Fibroblast of skin of left quadriceps (primary cell): ENCODE results near the gene SV2C.
"Not testable (repeated sequence)": the region's sequence is repeated elsewhere in the genome, so short reads cannot be mapped to it uniquely, and the experiment has no call there.

ENCODE experiments used
- DNase-seq, 2 experiments: peaks; one replicate each; pipeline ENCODE4 v3.0.0-alpha.2; 2013; ENCODE audit warnings: low read depth in 2 of 2

Gene SV2C, protein sequence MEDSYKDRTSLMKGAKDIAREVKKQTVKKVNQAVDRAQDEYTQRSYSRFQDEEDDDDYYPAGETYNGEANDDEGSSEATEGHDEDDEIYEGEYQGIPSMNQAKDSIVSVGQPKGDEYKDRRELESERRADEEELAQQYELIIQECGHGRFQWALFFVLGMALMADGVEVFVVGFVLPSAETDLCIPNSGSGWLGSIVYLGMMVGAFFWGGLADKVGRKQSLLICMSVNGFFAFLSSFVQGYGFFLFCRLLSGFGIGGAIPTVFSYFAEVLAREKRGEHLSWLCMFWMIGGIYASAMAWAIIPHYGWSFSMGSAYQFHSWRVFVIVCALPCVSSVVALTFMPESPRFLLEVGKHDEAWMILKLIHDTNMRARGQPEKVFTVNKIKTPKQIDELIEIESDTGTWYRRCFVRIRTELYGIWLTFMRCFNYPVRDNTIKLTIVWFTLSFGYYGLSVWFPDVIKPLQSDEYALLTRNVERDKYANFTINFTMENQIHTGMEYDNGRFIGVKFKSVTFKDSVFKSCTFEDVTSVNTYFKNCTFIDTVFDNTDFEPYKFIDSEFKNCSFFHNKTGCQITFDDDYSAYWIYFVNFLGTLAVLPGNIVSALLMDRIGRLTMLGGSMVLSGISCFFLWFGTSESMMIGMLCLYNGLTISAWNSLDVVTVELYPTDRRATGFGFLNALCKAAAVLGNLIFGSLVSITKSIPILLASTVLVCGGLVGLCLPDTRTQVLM

DNA sequence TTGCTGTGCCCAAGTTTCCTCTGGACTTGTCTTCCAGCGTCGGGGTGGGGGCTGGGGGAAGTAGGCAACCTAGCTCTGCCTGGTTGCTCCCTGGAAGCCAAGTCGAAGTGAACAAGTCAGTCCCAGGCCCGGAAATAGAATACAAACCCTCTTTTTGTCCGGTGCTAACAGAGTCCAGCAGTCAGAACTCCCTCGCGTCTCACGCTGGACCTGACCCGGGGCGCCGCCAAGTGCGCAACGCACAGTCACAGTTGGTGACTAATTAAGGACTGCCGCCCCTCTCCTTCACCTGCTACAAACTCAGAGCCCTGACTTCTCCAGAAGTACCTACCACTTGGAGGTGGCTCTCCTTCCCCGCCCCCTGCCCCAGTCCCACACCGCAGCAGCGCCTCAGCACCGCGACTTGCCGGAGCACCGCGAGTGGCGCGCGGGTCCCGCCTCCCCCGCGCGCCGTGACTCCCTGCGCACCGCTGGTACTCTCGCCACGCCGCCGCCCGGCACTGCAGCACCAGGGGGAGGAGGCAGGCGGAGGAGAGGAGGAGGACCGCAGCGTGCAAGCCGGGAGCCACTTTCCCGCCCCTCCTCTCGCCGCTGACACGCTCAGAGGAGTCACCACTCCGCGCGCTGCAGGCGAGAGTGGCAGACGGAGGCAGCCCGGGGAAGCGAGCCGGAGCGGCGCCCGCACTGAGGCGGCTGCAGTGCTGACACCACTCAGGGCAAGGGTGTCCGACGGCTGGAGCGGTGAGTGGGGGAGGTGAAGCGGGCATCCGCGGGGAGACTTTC, at the start of gene SV2C:
SV2C (plus strand) TSS at position 612 of the 783 bp plus-strand sequence. CDS start 48,368 bp downstream, outside the sequence.
- DNase-seq: no peak

DNA sequence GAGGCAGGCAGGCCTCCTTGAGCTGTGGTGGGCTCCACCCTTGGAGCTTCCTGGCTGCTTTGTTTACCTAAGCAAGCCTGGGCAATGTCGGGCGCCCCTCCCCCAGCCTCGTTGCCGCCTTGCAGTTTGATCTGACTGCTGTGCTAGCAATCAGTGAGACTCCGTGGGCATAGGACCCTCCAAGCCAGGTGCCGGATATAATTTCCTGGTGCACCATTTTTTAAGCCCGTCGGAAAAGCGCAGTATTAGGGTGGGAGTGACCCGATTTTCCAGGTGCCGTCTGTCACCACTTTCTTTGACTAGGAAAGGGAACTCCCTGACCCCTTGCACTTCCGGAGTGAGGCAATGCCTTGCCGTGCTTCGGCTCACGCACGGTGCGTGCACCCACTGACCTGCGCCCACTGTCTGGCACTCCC, 45.4 kb upstream of the SV2C start:
- not testable (repeated sequence) for DNase-seq

DNA sequence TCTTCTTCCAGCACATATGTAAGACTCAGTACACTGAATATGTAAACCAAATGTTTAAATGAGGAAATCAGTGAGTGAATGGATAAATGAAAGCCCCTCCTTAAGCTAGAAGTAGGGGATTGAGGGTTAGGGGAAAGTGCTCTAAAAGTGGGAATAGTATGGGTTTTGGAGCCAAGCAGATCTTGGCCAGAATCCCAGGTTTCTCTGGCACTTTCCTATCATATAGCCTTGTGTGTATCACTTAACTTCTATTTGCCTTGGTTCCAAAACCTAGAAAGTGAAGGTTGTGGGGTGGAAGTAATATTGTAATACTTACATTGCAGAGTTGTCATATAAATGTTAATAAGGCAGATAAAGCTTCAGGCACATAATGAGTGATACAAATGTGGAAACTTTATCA, 45.0 kb upstream of the SV2C start:
- no peak for DNase-seq

DNA sequence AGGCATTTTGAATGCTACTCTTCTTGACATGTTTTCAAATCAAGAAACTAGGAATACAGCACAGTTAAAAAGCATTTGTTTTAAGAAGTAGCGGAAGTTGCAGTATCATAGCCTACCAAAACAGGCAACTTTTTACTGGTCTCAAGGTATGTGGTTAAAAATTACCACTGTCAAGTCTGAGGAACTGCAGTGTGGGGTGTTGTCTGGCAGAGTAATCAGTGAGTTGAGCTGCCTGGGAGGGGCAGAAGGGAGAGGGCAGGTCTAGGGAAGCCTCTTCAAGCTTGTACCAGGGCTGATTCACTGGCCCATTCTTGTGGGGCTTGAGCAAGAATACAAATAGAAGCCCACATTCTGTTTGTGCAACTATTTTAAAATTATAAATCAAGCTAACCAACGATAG, 42.4 kb upstream of the SV2C start:
- DNase-seq: no peak

DNA sequence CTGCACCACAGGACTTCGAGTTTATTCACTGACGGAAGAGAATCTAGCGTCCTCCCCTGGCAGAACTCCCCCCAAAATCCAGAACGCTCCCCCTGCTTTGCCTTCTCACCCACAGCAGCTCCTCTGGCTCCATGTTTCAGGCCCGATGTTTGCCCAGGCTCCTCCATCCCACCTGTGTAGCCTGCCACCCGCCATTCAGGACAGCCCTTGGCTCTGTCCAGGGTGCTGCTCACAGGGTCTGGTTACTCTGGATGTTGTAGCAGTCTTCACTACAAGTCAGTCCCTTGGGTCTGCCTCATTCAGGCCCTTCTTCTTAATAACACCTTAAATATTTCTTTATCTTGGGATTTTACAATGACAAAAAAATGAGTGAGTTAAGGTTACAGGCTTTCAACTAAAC, 41.3 kb upstream of the SV2C start:
- no peak for DNase-seq

DNA sequence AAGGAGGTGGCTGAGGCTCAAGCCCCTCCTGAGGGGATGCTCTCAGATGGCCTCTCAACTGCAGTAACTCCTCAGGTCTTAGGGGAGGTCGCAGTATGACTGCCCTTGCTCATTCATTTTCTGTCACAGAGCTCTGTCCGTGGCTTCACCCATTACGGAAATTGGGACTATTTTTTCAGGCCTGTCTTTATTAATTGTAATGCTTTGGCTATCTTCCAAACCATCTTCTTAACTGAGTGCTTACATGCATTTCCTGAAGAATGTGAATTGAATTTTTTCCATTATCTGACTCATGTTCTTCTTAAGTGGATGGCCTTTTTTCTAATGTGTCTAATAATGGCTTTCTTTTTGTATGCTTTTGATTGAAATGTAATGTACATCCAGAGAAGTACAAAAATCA, 36.4 kb upstream of the SV2C start:
- DNase-seq: no peak

DNA sequence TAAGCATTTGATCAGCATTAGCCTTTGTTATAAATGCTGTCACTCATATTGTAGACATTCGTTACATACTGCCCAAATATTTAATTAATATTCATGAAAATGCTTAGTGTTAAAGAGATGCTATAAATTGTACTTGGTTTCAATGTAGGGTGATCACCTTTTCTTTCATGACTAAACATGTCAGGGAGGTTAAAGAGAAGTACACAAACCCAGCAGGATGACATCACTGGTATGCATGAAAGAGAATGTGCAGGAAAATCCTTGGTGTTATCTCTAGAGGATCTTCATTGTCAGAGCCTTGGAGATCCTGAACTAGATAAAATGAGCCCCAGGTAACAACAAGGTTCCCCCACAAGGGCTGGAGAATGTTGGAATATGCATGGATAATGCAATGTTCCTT, 33.0 kb upstream of the SV2C start:
- DNase-seq: no peak

DNA sequence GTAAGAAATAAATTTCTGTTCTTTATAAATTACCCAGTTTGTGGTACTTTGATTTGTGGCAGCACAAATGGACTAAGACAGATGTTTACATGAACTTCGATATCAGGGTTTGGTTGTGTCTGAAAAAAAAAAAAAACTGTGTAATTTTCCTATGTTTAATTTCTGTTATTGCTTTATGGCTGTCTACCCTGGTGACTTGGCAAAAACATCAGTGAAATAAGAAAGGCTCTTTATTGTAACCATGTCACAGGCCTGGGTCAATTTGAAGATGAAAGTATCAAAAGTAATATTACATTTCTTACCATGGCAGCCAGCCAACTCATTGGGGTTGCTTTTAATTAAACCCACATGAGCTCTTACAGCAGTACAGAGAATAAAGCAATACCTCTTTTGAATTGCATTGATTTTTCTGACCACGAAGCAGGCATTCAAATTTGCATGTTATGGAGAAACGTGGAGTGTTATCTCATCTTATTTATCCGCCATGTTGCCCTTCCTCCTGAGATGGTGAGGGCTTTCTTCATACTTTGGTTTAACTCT, 20.6 kb upstream of the SV2C start:
- DNase-seq: no peak

DNA sequence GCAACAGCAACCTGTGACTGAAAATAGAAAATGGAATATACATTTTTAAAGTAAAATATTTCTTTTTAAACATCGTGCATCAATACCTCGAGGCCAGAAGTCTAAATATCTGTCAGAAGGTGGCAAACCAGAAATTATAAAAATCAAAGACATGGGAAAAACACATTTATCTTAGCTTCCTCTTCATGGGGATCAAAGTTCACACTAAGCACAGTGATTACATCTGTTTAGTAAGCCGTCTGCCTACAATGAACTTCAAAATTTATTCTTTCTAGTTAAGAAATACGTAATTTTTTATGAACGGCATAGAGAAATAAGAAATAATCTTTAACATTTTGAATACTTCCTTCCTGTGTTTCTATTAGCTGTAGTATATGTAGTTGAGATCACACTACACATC, 17.9 kb upstream of the SV2C start:
- DNase-seq: no peak

DNA sequence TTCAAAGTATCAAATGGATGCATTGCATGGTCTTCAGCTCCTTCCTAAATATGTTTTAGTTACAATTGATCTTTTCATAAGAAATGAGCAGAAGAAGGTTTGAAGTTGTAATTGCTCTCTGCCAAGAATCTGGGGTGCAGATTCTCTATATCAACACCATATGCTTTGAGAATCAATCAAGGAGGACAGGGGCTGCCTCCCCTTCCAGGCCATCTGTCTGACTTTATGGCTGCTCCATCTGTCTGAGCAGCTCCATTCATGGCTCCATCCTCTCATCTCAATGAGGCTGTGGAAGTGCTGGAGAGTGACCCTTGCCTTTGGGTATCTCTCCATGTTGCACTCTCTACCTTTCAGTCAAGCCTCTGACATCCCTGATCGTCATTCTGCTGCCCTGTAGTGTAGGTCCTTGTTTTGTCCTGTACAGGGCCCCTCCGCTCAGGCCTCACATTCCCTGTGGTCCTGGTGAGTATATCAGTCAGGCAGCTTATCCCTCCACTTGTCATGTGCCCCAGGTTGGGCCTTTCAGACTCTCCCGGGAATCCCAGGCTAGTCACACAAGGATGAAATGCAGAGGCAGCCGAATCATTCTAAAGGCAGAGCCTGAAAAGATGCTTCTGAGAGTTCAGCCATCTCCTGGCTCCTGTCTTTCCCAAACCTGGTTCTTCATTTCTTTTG, 14.0 kb upstream of the SV2C start:
- DNase-seq: no peak

DNA sequence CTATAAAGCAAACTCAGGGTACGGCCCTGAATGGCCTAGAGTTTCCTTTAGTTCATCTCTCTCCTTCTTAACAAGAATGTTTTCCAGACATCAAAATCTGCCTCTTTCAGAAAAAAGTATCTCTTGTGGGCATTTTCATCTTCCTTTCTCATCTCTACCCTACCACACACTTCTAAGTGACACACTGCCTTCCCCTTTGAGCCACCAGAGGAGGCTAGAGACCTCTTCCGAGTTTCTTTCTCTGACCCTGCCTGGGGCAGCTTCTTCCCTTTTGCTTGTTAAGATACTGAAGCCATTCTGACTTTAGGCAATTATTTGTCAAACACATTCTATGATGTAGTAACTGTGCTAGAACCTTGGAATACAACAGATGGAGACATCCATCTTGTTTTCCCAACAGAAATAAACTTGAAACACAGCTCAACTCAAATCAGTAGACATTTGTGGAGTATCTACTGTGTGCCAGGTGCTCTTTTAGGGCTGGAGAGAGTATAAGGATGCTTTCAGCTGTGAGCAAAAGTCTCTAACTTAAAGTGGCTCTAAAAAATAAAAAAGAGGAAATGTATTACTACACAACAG, 8.6 kb upstream of the SV2C start:
- no peak for DNase-seq

DNA sequence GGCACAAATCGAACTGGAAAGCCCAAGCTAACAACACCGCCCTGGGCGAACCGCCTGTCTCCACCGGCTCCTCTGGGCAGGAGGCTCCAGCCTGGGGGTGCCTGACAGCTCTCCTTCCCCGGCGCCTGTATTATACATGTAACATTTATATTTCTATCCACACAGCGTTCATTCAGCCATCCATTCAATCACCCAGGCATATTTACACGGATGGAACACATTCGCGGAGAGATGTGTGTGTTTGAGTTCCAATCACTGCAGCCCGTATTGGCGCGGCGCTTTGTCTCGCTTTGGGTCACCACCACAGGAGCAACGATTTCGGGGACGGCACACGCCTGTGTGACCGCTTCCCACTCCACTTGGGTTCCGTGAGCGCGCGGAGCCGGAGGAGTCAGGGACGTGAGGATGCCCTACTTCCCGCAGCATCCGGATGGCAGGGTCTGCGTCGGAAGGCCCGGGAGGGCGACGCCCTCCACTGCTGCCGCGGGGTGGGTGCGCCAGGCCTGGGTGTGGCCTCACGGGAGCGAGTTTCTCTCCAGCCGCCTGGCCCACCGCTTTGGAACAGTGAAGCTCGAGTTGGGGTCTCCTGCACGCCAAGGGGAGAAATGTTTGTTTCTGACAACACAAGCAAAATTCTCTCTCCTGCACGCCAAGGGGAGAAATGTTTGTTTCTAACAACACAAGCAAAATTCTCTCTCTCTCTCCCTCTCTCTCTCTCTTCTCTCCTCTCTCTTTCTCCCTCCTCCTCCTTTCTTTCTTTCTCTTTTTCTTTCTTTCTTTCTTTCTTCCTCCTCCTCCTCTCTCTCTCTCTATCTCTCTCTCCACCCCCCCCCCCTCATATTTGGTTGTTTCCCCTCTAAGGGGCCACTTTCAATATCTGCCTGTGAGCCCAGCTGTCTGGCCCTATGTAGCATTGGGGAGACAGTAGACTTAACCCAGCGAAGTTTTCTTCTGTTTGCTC, 1.1 kb upstream of the SV2C start:
- no peak for DNase-seq

DNA sequence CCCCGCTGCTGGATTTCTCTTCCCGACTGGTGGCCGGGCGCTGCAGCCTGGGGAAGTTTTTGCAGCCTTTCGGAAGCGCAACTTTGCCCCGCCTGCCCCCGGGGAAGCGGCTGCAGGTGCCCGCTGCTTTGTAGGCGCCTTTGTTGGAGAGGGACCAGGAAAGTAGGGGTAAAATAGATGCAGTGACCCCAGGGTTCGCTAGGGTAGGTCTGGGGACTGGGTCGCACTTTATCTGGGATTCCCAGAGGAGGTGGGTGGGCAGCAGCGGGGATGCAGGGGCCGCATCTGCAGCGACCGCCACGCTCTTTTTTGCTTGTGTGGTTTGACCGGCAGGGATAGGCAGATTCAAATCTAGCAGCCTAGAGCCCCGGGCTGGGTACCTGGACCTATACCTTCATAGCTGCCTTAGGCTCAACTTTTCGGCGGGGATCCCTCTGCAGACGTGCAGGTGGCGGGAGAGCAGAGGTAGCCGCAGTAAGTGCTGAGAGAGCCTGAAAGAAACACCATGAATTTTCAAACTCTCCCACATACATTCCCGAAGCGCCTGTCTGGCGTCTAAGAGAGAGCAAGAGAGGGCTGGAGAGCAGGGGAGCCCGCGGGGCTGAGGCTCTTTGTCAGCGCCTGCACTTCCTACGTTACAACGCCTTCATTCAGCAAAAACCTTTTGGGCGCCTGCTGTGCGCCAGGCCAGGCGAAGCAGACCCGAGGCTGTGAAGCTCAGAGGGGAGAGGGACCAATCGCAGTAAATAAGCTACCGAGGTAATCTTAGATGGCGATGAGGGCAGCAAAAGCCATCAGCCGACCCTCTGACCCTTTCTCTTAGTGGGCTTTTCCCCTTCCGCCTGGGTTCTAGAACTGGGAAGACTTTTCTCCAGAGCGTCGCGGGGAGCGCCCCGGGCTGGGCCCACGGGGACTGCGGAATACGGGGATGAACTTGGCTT, 642 bp downstream of the SV2C start:
- DNase-seq: no peak

DNA sequence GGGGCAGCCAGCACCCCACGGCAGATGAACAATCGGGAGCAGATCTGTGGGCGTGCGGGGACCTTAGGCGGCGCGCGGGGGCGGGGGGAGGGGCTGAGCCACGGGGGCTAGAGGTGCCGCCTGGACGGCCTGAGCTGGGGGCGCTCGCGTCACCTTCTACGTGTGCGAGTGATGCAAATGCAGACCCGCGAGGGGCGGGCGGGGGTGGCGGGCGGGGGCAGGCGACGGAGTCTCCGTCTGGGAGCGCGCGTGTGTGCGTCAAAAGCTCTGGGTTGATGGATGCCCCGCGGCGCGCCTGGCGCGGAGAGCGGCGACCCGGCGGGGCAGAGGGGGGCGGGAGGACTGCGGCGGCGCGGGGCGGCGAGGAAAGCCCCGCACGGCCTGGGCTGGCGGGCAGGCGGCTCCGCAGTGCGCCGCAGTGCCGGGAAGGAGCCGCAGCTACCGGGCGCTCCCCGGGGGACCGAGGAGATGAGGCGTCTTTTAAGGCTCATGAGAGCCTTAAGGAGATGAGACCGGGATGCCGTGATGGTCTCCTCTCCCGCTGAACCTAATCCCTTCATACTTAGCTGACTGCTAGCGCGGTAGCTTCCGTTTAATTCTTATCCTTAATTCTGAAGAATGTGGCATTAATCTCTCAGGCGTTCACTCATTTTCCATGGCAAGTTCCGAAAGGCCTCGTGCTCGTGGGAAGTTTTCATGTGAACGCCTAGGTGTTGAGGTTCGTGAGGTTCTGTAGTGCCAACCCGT, 1.5 kb downstream of the SV2C start:
- no peak for DNase-seq

DNA sequence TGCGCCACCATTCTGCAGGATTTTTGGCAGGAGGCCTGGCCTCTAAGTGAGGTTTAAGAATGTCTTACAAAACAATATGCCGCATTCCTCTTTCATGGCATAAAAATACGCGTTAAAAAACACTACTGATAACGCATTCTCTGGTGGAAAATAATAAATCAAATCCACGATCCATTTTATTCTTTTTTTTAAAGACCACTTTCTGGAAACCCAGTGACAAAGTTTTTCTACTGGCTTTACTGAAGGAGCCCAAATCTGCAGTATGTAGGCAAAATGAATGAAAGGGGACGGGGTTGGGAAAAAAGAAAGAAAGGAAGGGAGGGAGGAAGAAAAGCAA, 2.0 kb downstream of the SV2C start:
- DNase-seq: no peak

DNA sequence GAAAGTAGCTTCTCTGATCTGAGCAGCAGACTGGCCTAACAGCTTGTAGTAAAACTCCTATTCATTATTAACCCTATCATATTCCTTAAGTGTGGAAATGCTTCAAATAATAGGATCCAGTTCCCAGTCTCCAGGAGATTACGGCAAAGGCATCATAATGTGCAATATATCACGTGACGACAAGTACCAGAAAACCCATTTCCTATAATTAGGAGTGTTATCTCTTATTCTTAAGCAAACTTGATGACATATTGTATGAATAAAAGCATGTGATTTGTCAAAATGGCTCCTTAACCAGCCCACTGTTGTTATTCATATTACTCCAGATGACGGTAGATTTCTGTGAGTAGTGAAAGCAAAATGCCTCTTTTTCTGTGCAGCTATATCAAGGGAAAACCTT, 2.9 kb downstream of the SV2C start:
- no peak for DNase-seq

DNA sequence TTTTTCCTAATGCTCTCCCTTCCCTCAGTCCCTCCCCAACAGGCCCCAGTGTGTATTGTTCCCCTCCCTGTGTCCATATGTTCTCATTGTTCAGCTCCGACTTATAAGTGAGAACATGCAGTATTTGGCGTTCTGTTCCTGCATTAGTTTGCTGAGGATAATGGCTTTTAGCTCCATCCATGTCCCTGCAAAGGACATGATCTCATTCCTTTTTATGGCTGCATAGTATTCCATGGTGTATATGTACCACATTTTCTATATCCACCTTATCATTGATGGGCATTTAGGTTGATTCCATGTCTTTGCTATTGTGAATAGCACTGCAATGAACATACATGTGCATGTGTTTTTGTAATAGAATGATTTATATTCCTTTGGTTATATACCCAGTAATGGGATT, 6.0 kb downstream of the SV2C start:
- DNase-seq: not testable (repeated sequence)

DNA sequence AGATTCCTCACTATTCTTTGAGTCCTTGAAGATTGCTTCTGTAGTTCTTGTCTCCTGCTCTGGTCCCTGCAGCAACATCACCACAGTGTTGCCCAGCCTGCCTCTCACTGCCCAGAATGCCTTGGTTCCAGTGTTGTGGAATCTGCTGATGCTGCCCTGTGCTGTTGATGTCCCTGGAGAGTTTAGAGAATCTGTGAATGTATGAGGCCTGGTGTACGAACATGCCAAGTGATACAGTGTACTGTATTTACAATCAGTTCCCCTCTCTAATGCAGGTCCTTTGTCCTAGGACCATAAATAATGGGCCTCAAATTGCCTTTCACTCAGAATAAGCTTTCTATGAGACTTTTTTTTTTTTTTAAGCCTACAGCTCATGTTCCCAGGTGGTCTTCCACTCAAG, 8.2 kb downstream of the SV2C start:
- DNase-seq: no peak
